ACHN (cell line): ENCODE measurements around the gene VRK2.
"Not testable (repeated sequence)": the region's sequence is repeated elsewhere in the genome, so short reads cannot be mapped to it uniquely, and the experiment has no call there.

Experiments used
- DNase-seq: peaks from one replicate; pipeline ENCODE4 v3.0.0-alpha.2; 2015
- in situ Hi-C: cut with HindIII; loops from 2 replicates; pipeline ENCODE4 v1.10.0; 2017; ENCODE audit warnings: low sequenced_read_pairs, low pct_ligation_motif_present, low pct_unique_long_range_greater_than_20kb

VRK2 gene

GRCh38 chr2:58098254-58099095 lies 51.9 kb downstream of the VRK2 start:
- in situ Hi-C loops, result no loop called here
- no peak for DNase-seq

GRCh38 chr2:58099096-58099769 lies 52.6 kb downstream of the VRK2 start:
- in situ Hi-C loops, result no loop called here
- DNase-seq, result no peak

- in situ Hi-C loops, result no loop called here
- no peak for DNase-seq
Measured at GRCh38 chr2:58101500-58101899, 54.9 kb downstream of the VRK2 start.

- peak; percentile 10 for DNase-seq
- in situ Hi-C loops, result no loop called here
Measured at GRCh38 chr2:58106896-58107295, 60.3 kb downstream of the VRK2 start.

GRCh38 chr2:58107803-58108710 lies 61.5 kb downstream of the VRK2 start:
- in situ Hi-C loops, result no loop called here
- DNase-seq, result peak; percentile 83

- in situ Hi-C loops, result no loop called here
- no peak for DNase-seq
Measured at GRCh38 chr2:58109481-58109880, 62.9 kb downstream of the VRK2 start.

- no peak for DNase-seq
Measured at GRCh38 chr2:58110765-58111164, 64.2 kb downstream of the VRK2 start.

GRCh38 chr2:58113563-58113962 lies 67.0 kb downstream of the VRK2 start:
- in situ Hi-C loops, DNase-seq: not testable (repeated sequence)

More at GRCh38 chr2:58110765-58111164, 64.2 kb downstream of the VRK2 start:
- in situ Hi-C loops, result no loop called here

GRCh38 chr2:58120626-58121229 lies 74.1 kb downstream of the VRK2 start:
- no peak for DNase-seq
- in situ Hi-C loops, result no loop called here

- no peak for DNase-seq
- in situ Hi-C loops, result no loop called here
Measured at GRCh38 chr2:58122040-58122439, 75.4 kb downstream of the VRK2 start.

GRCh38 chr2:58122540-58122939 lies 75.9 kb downstream of the VRK2 start:
- DNase-seq, result no peak

GRCh38 chr2:58127111-58127510 lies 80.5 kb downstream of the VRK2 start:
- in situ Hi-C loops, result no loop called here
- no peak for DNase-seq

More at GRCh38 chr2:58122540-58122939, 75.9 kb downstream of the VRK2 start:
- in situ Hi-C loops, result no loop called here

GRCh38 chr2:58130238-58130637 lies 83.6 kb downstream of the VRK2 start:
- no peak for DNase-seq
- in situ Hi-C loops, result no loop called here

GRCh38 chr2:58131191-58132011 lies 84.8 kb downstream of the VRK2 start:
- in situ Hi-C loops, result no loop called here
- peak; percentile 33 for DNase-seq

GRCh38 chr2:58133395-58133794 lies 86.8 kb downstream of the VRK2 start:
- DNase-seq, result no peak
- in situ Hi-C loops, result no loop called here

- no peak for DNase-seq
- in situ Hi-C loops, result no loop called here
Measured at GRCh38 chr2:58135861-58136260, 89.3 kb downstream of the VRK2 start.

GRCh38 chr2:58137221-58137620 lies 90.6 kb downstream of the VRK2 start:
- DNase-seq, result peak; percentile 39
- in situ Hi-C loops, result no loop called here

GRCh38 chr2:58137856-58138255 lies 91.2 kb downstream of the VRK2 start:
- in situ Hi-C loops, result no loop called here
- DNase-seq, result no peak
